Dedifferentiated amniotic fluid mesenchymal stem cell (primary cell): ENCODE measurements around the gene PSTK.
A peak's percentile ranks its signal among the peaks of the same experiment; 100 is the strongest.

Experiments
- DNase-seq: peaks from one replicate; pipeline ENCODE4 v3.0.0-alpha.2; 2016; ENCODE audit errors: extremely low spot score

Gene PSTK

GRCh38 chr10:122992031-122992585 lies 11.9 kb downstream of the PSTK start:
- DNase-seq = no peak

GRCh38 chr10:122993797-122994336 lies 13.7 kb downstream of the PSTK start:
- DNase-seq = no peak

GRCh38 chr10:122995936-122996335 lies 15.7 kb downstream of the PSTK start:
- no peak for DNase-seq

- no peak for DNase-seq
Measured at GRCh38 chr10:122997864-122998263, 17.7 kb downstream of the PSTK start.

- DNase-seq = no peak
Measured at GRCh38 chr10:122998360-122998917, 18.2 kb downstream of the PSTK start.

GRCh38 chr10:122998934-122999333 lies 18.7 kb downstream of the PSTK start:
- DNase-seq = no peak

GRCh38 chr10:122999347-122999746 lies 19.1 kb downstream of the PSTK start:
- no peak for DNase-seq

- no peak for DNase-seq
Measured at GRCh38 chr10:123000155-123000554, 20.0 kb downstream of the PSTK start.

GRCh38 chr10:123001370-123001769 lies 21.2 kb downstream of the PSTK start:
- no peak for DNase-seq

GRCh38 chr10:123004298-123004697 lies 24.1 kb downstream of the PSTK start:
- DNase-seq = no peak

GRCh38 chr10:123007558-123008354 lies 27.6 kb downstream of the PSTK start:
- DNase-seq = peak; percentile 76

GRCh38 chr10:123008355-123009104 lies 28.3 kb downstream of the PSTK start, which contains the start of the genes ACADSB and IKZF5:
Gene ACADSB, plus strand, starts transcription at chr10:123009006. Its CDS starts 24 bp downstream, at chr10:123009030.
Gene IKZF5, minus strand, starts transcription at chr10:123008795. Its CDS starts 10,170 bp downstream, at chr10:122998625.
- DNase-seq = peak; percentile 97

- DNase-seq = no peak
Measured at GRCh38 chr10:123009105-123009820, 29.1 kb downstream of the PSTK start.

GRCh38 chr10:123011987-123012386 lies 31.8 kb downstream of the PSTK start:
- no peak for DNase-seq

- no peak for DNase-seq
Measured at GRCh38 chr10:123013456-123014419, 33.5 kb downstream of the PSTK start.

- no peak for DNase-seq
Measured at GRCh38 chr10:123014772-123015171, 34.6 kb downstream of the PSTK start.

GRCh38 chr10:123016228-123016627 lies 36.0 kb downstream of the PSTK start:
- DNase-seq = no peak

GRCh38 chr10:123017421-123018165 lies 37.4 kb downstream of the PSTK start:
- DNase-seq = no peak

- DNase-seq = no peak
Measured at GRCh38 chr10:123018531-123018930, 38.3 kb downstream of the PSTK start.
